22Rv1 (cell line): ENCODE data around the gene OR10V1.

Experiments
- ZFX ChIP-seq: fragments of 450-650 bp; IDR thresholded peaks from 2 replicates; pipeline ENCODE4 v1.6.1; 2017; ENCODE audit warnings: antibody characterized with exemption, borderline replicate concordance
- TF ChIP-seq, protein P1 (sequence below): fragments of 450-650 bp; IDR thresholded peaks from 2 replicates; pipeline ENCODE4 v1.5.1; 2017; ENCODE audit warnings: mild to moderate bottlenecking

DNA sequence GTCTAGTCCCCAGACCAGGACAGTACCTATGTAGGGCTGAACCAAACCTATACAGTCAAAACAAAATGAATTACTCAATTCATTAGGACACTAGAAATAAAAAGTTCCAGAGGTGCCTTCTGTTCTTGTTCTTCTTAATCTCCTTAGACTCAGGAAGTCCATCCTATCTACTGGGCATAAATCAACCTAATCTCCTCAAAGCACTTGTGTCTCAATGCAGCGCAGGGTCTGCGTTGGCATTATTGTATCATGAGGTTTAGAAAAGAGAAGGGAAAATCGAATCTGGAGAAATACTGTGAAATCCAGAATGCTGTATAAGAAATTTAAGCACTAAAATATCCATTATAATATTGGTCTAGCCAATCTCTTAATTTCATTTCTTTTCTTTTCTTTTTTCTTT is 2.4 kb upstream of the OR10V1 start:
- TF ChIP-seq, protein P1, sequence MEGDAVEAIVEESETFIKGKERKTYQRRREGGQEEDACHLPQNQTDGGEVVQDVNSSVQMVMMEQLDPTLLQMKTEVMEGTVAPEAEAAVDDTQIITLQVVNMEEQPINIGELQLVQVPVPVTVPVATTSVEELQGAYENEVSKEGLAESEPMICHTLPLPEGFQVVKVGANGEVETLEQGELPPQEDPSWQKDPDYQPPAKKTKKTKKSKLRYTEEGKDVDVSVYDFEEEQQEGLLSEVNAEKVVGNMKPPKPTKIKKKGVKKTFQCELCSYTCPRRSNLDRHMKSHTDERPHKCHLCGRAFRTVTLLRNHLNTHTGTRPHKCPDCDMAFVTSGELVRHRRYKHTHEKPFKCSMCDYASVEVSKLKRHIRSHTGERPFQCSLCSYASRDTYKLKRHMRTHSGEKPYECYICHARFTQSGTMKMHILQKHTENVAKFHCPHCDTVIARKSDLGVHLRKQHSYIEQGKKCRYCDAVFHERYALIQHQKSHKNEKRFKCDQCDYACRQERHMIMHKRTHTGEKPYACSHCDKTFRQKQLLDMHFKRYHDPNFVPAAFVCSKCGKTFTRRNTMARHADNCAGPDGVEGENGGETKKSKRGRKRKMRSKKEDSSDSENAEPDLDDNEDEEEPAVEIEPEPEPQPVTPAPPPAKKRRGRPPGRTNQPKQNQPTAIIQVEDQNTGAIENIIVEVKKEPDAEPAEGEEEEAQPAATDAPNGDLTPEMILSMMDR = no peak
- TF ChIP-seq ZFX = no peak
